Osteoblast (primary cell): ENCODE measurements around the gene GPN1. TPM values are rescaled to one million over a fixed set of nuclear protein-coding genes. Genes with fewer than 3 reads are reported as not detected.

Source experiments
- DNase-seq: peaks from one replicate; pipeline ENCODE4 v3.0.0; 2011; ENCODE audit warnings: low spot score, mixed read lengths; ENCODE audit not compliant: insufficient read length; ENCODE audit errors: missing footprints
- H2AFZ ChIP-seq: 2 replicates; pipeline ENCODE4 v1.6.0; 2011; ENCODE audit warnings: mild to moderate bottlenecking, low read length
- H3K27ac ChIP-seq: 2 replicates; pipeline ENCODE4 v1.5.1; 2011; ENCODE audit warnings: mild to moderate bottlenecking, low read depth, low read length, moderate library complexity
- H3K27me3 ChIP-seq: 2 replicates; pipeline ENCODE4 v1.6.0; 2012; ENCODE audit warnings: mild to moderate bottlenecking, control low read depth, inconsistent platforms, low read length, moderate library complexity; ENCODE audit not compliant: insufficient read depth
- H3K36me3 ChIP-seq: 2 replicates; pipeline ENCODE4 v1.5.1; 2011; ENCODE audit warnings: mild to moderate bottlenecking, low read length, control low read depth, moderate library complexity; ENCODE audit not compliant: insufficient read depth
- H3K4me1 ChIP-seq: 2 replicates; pipeline ENCODE4 v1.5.1; 2011; ENCODE audit warnings: mild to moderate bottlenecking, low read length, control low read depth, moderate library complexity; ENCODE audit not compliant: insufficient read depth
- H3K4me2 ChIP-seq: 2 replicates; pipeline ENCODE4 v1.6.0; 2011; ENCODE audit warnings: mild to moderate bottlenecking, low read length; ENCODE audit not compliant: insufficient read depth
- H3K4me3 ChIP-seq: fragments of 200-600 bp; sonication (generic); 3 replicates; pipeline ENCODE4 v1.5.1; 2012; ENCODE audit warnings: mild to moderate bottlenecking, low read length, inconsistent platforms; ENCODE audit not compliant: insufficient read depth
- H3K79me2 ChIP-seq: 2 replicates; pipeline ENCODE4 v1.6.0; 2012; ENCODE audit warnings: mild to moderate bottlenecking, low read length, control low read depth, inconsistent platforms; ENCODE audit not compliant: insufficient read depth
- H3K9me3 ChIP-seq: 2 replicates; pipeline ENCODE4 v1.5.1; 2011; ENCODE audit warnings: low read depth, low read length, control low read depth
- H4K20me1 ChIP-seq: 2 replicates; pipeline ENCODE4 v1.6.0; 2012; ENCODE audit warnings: mild to moderate bottlenecking, low read length, control low read depth; ENCODE audit not compliant: insufficient read depth
- total RNA-seq: library from RNA; depleted of rRNA; stranded (reverse); fragments of >200 nt; gene quantifications from 2 replicates; pipeline ENCODE4 v1.2.3, GENCODE V29; 2012
- TF ChIP-seq, protein P1 (sequence below): IDR thresholded peaks from 2 replicates; pipeline ENCODE4 v1.5.1; 2011; ENCODE audit warnings: mild to moderate bottlenecking, low read depth, low read length, moderate library complexity; ENCODE audit errors: extremely low read depth

The GPN1 gene
- total RNA-seq, 1 donor, result 27.5 TPM

DNA sequence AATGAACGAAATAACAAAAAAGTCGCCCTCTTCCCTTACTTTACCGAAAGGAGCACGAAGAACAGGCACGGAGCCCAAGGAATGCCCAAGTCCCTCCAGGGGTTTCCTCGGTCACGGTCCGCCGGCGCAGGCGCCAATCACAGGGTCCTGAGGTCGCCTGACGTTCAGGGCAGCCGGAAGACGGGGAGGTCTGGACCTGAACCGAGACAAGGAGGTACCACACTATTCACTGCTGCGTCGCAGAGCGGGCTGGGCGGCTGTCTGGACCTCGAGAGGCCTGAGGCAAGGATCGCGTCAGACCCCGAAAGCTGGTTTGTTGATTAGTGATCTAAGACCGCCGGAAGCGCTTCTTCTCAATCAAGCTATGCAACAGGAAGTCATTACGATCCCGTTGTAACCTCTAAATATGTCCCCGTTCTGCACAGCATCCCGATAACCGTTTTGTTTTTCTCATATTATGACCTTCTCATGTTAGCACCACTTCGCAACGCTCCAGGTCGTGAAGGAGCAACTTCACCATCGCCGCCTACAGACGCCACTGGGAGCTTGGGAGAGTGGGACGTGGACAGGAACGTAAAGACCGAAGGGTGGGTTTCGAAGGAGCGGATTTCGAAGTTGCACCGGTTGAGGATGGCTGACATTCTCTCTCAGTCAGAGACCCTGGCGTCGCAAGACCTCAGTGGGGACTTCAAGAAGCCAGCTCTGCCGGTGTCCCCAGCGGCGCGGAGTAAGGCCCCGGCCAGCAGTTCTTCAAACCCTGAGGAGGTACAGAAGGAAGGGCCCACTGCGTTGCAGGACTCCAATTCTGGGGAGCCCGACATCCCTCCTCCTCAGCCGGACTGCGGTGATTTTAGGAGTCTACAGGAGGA is 34.7 kb downstream of the GPN1 start, which contains the start of the genes SLC4A1AP and SUPT7L:
Gene SLC4A1AP, plus strand, starts transcription at position 605 of the 869 bp plus-strand sequence. Its CDS starts 26 bp downstream, at position 631.
Gene SUPT7L, minus strand, starts transcription at position 330 of the 869 bp plus-strand sequence. CDS start 1,422 bp downstream, outside the sequence.
- Histone ChIP-seq H3K4me1 (peaks cover 25% of the 10 kb centered on the region), H3K9me3 (no peaks in the 10 kb centered on the region), H3K27me3 (no peaks in the 10 kb centered on the region), H3K27ac (peak within 1 kb of the TSS; percentile 97), H3K36me3 (peaks cover 35% of the 10 kb centered on the region), H3K4me3 (peak within 1 kb of the TSS; percentile 97), H2AFZ (peak within 1 kb of the TSS; percentile 100), H3K4me2 (peak within 1 kb of the TSS; percentile 99), H4K20me1 (no peaks in the 10 kb centered on the region), H3K79me2 (peaks cover 61% of the 10 kb centered on the region)
- TF ChIP-seq, protein P1, sequence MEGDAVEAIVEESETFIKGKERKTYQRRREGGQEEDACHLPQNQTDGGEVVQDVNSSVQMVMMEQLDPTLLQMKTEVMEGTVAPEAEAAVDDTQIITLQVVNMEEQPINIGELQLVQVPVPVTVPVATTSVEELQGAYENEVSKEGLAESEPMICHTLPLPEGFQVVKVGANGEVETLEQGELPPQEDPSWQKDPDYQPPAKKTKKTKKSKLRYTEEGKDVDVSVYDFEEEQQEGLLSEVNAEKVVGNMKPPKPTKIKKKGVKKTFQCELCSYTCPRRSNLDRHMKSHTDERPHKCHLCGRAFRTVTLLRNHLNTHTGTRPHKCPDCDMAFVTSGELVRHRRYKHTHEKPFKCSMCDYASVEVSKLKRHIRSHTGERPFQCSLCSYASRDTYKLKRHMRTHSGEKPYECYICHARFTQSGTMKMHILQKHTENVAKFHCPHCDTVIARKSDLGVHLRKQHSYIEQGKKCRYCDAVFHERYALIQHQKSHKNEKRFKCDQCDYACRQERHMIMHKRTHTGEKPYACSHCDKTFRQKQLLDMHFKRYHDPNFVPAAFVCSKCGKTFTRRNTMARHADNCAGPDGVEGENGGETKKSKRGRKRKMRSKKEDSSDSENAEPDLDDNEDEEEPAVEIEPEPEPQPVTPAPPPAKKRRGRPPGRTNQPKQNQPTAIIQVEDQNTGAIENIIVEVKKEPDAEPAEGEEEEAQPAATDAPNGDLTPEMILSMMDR, result no peak
- peak; percentile 80 for DNase-seq

DNA sequence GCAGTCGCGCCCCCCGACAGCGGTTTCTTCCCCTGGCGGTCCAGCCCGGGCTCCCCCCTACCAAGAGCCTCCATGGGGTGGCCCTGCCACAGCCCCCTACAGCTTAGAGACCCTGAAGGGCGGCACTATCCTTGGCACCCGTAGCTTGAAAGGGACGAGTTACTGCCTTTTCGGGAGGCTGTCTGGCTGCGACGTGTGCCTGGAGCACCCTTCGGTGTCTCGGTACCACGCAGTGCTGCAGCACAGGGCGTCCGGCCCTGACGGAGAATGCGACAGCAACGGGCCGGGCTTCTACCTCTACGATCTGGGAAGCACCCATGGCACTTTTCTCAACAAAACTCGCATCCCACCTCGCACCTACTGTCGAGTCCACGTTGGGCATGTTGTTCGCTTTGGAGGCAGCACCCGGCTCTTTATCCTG is 35.3 kb downstream of the GPN1 start:
- Histone ChIP-seq H3K4me2 (peak overlapping the region; percentile 99), H3K27me3 (no peaks in the 10 kb centered on the region), H3K9me3 (no peaks in the 10 kb centered on the region), H2AFZ (peak overlapping the region; percentile 100), H3K4me3 (peak overlapping the region; percentile 97), H3K27ac (peak overlapping the region; percentile 97), H3K36me3 (peaks cover 39% of the 10 kb centered on the region), H3K79me2 (peaks cover 58% of the 10 kb centered on the region), H3K4me1 (peaks cover 25% of the 10 kb centered on the region), H4K20me1 (no peaks in the 10 kb centered on the region)
- TF ChIP-seq, protein P1, result no peak
- peak; percentile 27 for DNase-seq

DNA sequence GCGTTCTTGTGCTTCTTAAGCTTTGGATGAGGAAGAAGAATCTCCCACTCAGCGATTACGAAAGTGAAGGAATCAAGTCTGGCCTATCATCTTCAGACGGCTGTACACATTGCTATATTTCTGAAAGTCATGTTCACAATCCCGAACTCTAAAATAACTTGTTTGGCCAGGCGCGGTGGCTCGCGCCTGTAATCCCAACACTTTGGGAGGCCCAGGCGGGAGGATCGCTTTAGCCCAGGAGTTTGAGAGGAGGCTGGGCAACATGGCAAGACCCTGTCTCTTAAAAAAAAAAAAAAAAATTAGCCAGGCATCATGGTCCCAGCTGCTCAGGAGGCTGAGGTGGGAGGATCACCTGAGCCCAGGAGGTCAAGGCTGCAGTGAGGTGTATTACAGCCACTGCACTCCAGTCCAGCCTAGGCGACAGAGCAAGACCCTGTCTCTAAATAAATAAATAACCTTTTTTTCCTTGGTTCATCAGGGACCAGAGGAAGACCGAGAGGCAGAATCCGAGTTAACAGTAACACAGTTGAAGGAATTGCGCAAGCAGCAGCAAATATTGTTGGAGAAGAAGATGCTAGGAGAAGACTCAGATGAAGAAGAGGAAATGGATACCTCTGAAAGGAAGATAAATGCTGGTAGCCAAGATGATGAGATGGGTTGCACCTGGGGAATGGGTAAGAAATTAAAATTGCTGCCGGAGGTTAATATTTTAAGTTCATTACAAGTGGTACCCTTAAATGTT is 35.9 kb downstream of the GPN1 start:
- TF ChIP-seq, protein P1, result no peak
- peak overlapping the region; percentile 97 for H3K4me3 ChIP-seq
- peak overlapping the region; percentile 100 for H2AFZ ChIP-seq
- peaks cover 52% of the 10 kb centered on the region for H3K79me2 ChIP-seq
- no peaks in the 10 kb centered on the region for H4K20me1 ChIP-seq
- DNase-seq, result no peak
- peaks cover 25% of the 10 kb centered on the region for H3K4me1 ChIP-seq
- peak overlapping the region; percentile 99 for H3K4me2 ChIP-seq
- H3K9me3 ChIP-seq, result no peaks in the 10 kb centered on the region
- H3K27me3 ChIP-seq, result no peaks in the 10 kb centered on the region
- peak overlapping the region; percentile 97 for H3K27ac ChIP-seq
- H3K36me3 ChIP-seq, result peaks cover 39% of the 10 kb centered on the region
